Gastroesophageal sphincter (tissue), 3 donors: ENCODE measurements around the gene CMSS1.

Experiments used
- EP300 ChIP-seq: sonication (generic); formaldehyde crosslinking; IDR thresholded peaks from one replicate; pipeline ENCODE4 v1.6.1; 2017; ENCODE audit warnings: antibody characterized with exemption, mild to moderate bottlenecking
- TF ChIP-seq, protein P1 (sequence below), 4 experiments: fragments of 200-600 bp in 2 of 4; fragments of 450-650 bp in 2 of 4; sonication (generic) in 1 of 4; IDR thresholded peaks; one replicate each; pipeline ENCODE4 v1.5.1; 2017 to 2019; ENCODE audit warnings: antibody characterized with exemption in 4 of 4, mild to moderate bottlenecking in 2 of 4, moderate library complexity in 2 of 4

- TF ChIP-seq EP300, result no peak
- TF ChIP-seq, protein P1, sequence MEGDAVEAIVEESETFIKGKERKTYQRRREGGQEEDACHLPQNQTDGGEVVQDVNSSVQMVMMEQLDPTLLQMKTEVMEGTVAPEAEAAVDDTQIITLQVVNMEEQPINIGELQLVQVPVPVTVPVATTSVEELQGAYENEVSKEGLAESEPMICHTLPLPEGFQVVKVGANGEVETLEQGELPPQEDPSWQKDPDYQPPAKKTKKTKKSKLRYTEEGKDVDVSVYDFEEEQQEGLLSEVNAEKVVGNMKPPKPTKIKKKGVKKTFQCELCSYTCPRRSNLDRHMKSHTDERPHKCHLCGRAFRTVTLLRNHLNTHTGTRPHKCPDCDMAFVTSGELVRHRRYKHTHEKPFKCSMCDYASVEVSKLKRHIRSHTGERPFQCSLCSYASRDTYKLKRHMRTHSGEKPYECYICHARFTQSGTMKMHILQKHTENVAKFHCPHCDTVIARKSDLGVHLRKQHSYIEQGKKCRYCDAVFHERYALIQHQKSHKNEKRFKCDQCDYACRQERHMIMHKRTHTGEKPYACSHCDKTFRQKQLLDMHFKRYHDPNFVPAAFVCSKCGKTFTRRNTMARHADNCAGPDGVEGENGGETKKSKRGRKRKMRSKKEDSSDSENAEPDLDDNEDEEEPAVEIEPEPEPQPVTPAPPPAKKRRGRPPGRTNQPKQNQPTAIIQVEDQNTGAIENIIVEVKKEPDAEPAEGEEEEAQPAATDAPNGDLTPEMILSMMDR (IDR thresholded peaks at IDR 0.05), result no peak
These were observed 290.9 kb downstream of the CMSS1 start for GRCh38 chr3:100108464-100109079.
